ENCODE results near the gene PACRG.

DNA sequence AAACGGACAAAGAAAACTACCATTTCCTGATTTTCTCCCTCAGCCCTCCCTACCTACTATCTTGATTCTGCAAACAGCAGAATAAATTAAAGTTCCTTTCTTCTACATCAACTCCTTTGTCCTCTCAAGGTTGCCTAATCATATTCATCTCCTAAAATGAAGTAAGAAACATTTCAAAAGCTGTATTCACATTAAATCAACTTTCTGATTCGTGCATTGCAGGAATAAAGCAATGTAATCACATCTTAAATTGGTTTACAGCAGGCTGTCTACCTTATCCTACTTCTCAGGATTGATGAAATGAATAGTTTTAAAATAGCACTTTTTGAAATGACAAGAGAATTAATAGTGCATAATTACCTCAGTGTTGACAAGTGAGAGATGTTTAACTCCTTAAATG, 25.3 kb upstream of the PACRG start:
- TF ChIP-seq ZNF423 (CRISPR knock-in tag; IDR thresholded peaks at IDR 0.05) (no peak), ZBTB21 (CRISPR knock-in tag; IDR thresholded peaks at IDR 0.05; ENCODE audit: borderline replicate concordance) (no peak), IRF2 (CRISPR knock-in tag; IDR thresholded peaks at IDR 0.05; ENCODE audit: borderline replicate concordance, low read depth) (no peak), TEAD4 (CRISPR knock-in tag; IDR thresholded peaks at IDR 0.05) (no peak), ZNF263 (CRISPR knock-in tag; IDR thresholded peaks at IDR 0.05; ENCODE audit: low read depth) (no peak), JAZF1 (CRISPR knock-in tag; IDR thresholded peaks at IDR 0.05) (no peak), ETV6 (CRISPR knock-in tag; IDR thresholded peaks at IDR 0.05) (no peak), TP53 (CRISPR knock-in tag; IDR thresholded peaks at IDR 0.05) (no peak), E2F4 (CRISPR knock-in tag; IDR thresholded peaks at IDR 0.05; ENCODE audit: borderline replicate concordance, low read depth) (no peak)
- TF ChIP-seq, protein P1, sequence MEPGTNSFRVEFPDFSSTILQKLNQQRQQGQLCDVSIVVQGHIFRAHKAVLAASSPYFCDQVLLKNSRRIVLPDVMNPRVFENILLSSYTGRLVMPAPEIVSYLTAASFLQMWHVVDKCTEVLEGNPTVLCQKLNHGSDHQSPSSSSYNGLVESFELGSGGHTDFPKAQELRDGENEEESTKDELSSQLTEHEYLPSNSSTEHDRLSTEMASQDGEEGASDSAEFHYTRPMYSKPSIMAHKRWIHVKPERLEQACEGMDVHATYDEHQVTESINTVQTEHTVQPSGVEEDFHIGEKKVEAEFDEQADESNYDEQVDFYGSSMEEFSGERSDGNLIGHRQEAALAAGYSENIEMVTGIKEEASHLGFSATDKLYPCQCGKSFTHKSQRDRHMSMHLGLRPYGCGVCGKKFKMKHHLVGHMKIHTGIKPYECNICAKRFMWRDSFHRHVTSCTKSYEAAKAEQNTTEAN (CRISPR knock-in tag; IDR thresholded peaks at IDR 0.05), result no peak
- TF ChIP-seq, protein P2, sequence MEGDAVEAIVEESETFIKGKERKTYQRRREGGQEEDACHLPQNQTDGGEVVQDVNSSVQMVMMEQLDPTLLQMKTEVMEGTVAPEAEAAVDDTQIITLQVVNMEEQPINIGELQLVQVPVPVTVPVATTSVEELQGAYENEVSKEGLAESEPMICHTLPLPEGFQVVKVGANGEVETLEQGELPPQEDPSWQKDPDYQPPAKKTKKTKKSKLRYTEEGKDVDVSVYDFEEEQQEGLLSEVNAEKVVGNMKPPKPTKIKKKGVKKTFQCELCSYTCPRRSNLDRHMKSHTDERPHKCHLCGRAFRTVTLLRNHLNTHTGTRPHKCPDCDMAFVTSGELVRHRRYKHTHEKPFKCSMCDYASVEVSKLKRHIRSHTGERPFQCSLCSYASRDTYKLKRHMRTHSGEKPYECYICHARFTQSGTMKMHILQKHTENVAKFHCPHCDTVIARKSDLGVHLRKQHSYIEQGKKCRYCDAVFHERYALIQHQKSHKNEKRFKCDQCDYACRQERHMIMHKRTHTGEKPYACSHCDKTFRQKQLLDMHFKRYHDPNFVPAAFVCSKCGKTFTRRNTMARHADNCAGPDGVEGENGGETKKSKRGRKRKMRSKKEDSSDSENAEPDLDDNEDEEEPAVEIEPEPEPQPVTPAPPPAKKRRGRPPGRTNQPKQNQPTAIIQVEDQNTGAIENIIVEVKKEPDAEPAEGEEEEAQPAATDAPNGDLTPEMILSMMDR (IDR thresholded peaks at IDR 0.05), result no peak
